ENCODE measurements around the gene C16orf74.

Gene C16orf74

GRCh38 chr16:85778873-85779272 lies 28.0 kb upstream of the C16orf74 start:
- TF ChIP-seq, protein P1, sequence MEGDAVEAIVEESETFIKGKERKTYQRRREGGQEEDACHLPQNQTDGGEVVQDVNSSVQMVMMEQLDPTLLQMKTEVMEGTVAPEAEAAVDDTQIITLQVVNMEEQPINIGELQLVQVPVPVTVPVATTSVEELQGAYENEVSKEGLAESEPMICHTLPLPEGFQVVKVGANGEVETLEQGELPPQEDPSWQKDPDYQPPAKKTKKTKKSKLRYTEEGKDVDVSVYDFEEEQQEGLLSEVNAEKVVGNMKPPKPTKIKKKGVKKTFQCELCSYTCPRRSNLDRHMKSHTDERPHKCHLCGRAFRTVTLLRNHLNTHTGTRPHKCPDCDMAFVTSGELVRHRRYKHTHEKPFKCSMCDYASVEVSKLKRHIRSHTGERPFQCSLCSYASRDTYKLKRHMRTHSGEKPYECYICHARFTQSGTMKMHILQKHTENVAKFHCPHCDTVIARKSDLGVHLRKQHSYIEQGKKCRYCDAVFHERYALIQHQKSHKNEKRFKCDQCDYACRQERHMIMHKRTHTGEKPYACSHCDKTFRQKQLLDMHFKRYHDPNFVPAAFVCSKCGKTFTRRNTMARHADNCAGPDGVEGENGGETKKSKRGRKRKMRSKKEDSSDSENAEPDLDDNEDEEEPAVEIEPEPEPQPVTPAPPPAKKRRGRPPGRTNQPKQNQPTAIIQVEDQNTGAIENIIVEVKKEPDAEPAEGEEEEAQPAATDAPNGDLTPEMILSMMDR (IDR thresholded peaks at IDR 0.05; ENCODE audit: low read depth, low read length, poor library complexity, severe bottlenecking), result no peak
- no peak for TF ChIP-seq EZH2phosphoT487 (IDR thresholded peaks at IDR 0.05; ENCODE audit: borderline replicate concordance, low read length)
- H3K9me2 ChIP-seq (replicated peaks; ENCODE audit: control insufficient read depth, low read length), result no peaks in the 10 kb centered on the region
- no peaks in the 10 kb centered on the region for H4K20me1 ChIP-seq (ENCODE audit: control insufficient read depth, insufficient read depth, low read depth, low read length)
- no peaks in the 10 kb centered on the region for H3K9me3 ChIP-seq (ENCODE audit: control insufficient read depth, insufficient read depth, low read length)
- H3K4me3 ChIP-seq (ENCODE audit: low read length), result no peak overlapping the region
- no peaks in the 10 kb centered on the region for H3K4me1 ChIP-seq (ENCODE audit: control insufficient read depth, low read length)
- H3K27me3 ChIP-seq (ENCODE audit: control insufficient read depth, low read length), result no peaks in the 10 kb centered on the region
- no peak overlapping the region for H3K4me2 ChIP-seq (ENCODE audit: low read length)
- H3F3A ChIP-seq (ENCODE audit: control insufficient read depth, insufficient read depth), result no peaks in the 10 kb centered on the region
- 0 out of 2 replicates have a peak, but pooled peaks cover 2% of the 10 kb centered on the region for H3K79me2 ChIP-seq (ENCODE audit: control insufficient read depth, low read length)
- peaks cover 52% of the 10 kb centered on the region for H3K36me3 ChIP-seq (ENCODE audit: control insufficient read depth, low read length)
- no peak overlapping the region for H3K27ac ChIP-seq (ENCODE audit: low read depth, low read length)

DNA sequence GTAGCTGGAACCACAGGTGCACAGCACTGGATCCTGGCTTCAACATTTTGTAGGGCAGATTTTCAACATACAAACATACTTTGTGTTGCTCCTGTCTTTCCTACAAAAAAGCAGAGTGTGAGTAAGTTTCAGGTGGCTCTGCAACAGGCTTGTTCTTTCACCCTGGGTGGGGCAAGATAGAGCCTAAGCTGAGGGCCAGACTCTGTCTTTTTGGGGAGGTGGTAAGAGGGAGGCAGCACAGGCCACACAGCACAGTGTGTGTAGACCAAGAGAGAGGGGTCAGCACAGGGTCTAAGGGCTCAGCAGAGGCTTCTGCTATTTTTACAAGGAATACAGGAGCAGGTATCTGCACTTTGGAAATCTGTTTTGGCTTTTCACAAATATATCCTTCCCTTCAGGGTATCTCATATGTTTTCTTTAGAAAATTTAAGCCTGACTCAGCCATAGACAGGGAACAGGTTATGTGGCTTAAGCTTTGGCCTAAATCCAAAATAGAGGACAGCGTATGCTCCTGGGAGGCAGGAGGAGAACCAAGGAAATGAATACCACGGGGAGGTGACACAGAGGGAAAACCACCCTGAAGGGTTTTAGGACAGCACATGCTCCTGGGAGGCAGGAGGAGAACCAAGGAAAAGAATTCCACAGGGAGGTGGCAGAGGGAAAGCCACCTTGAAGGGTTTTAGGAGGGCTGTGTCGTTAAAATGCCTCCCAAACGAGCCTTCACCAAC lies 26.9 kb upstream of the C16orf74 start:
- Histone ChIP-seq H3K4me3 (ENCODE audit: low read length) (no peak overlapping the region), H3K36me3 (ENCODE audit: control insufficient read depth, low read length) (peaks cover 52% of the 10 kb centered on the region), H4K20me1 (ENCODE audit: control insufficient read depth, insufficient read depth, low read depth, low read length) (no peaks in the 10 kb centered on the region), H3K27me3 (ENCODE audit: control insufficient read depth, low read length) (no peaks in the 10 kb centered on the region), H3K27ac (ENCODE audit: low read depth, low read length) (no peak overlapping the region), H3K4me2 (ENCODE audit: low read length) (no peak overlapping the region), H3K79me2 (ENCODE audit: control insufficient read depth, low read length) (no peaks in the 10 kb centered on the region), H3K9me3 (ENCODE audit: control insufficient read depth, insufficient read depth, low read length) (no peaks in the 10 kb centered on the region), H3K4me1 (ENCODE audit: control insufficient read depth, low read length) (no peaks in the 10 kb centered on the region), H3F3A (ENCODE audit: control insufficient read depth, insufficient read depth) (no peaks in the 10 kb centered on the region), H3K9me2 (replicated peaks; ENCODE audit: control insufficient read depth, low read length) (no peaks in the 10 kb centered on the region)
- TF ChIP-seq, protein P1 (IDR thresholded peaks at IDR 0.05; ENCODE audit: low read depth, low read length, poor library complexity, severe bottlenecking), result no peak
- no peak for TF ChIP-seq EZH2phosphoT487 (IDR thresholded peaks at IDR 0.05; ENCODE audit: borderline replicate concordance, low read length)

GRCh38 chr16:85774811-85775210 lies 23.9 kb upstream of the C16orf74 start:
- no peaks in the 10 kb centered on the region for H3K4me1 ChIP-seq (ENCODE audit: control insufficient read depth, low read length)
- no peaks in the 10 kb centered on the region for H3F3A ChIP-seq (ENCODE audit: control insufficient read depth, insufficient read depth)
- H3K4me2 ChIP-seq (ENCODE audit: low read length), result no peak overlapping the region
- no peaks in the 10 kb centered on the region for H4K20me1 ChIP-seq (ENCODE audit: control insufficient read depth, insufficient read depth, low read depth, low read length)
- no peak for TF ChIP-seq EZH2phosphoT487 (IDR thresholded peaks at IDR 0.05; ENCODE audit: borderline replicate concordance, low read length)
- TF ChIP-seq, protein P1 (IDR thresholded peaks at IDR 0.05; ENCODE audit: low read depth, low read length, poor library complexity, severe bottlenecking), result no peak
- H3K36me3 ChIP-seq (ENCODE audit: control insufficient read depth, low read length), result peaks cover 28% of the 10 kb centered on the region
- H3K9me3 ChIP-seq (ENCODE audit: control insufficient read depth, insufficient read depth, low read length), result no peaks in the 10 kb centered on the region
- no peak overlapping the region for H3K4me3 ChIP-seq (ENCODE audit: low read length)
- no peaks in the 10 kb centered on the region for H3K79me2 ChIP-seq (ENCODE audit: control insufficient read depth, low read length)
- H3K27me3 ChIP-seq (ENCODE audit: control insufficient read depth, low read length), result no peaks in the 10 kb centered on the region
- H3K9me2 ChIP-seq (replicated peaks; ENCODE audit: control insufficient read depth, low read length), result no peaks in the 10 kb centered on the region
- H3K27ac ChIP-seq (ENCODE audit: low read depth, low read length), result no peak overlapping the region
